Adrenal gland (tissue), 12 donors: ENCODE measurements around the gene CBARP. TPM values are rescaled to one million over a fixed set of nuclear protein-coding genes. Genes with fewer than 3 reads are reported as not detected.

Experiments used
- DNase-seq, 7 donors: peaks; one replicate each; pipeline ENCODE4 v3.0.0-alpha.2; 2019 to 2020
- H3K27ac ChIP-seq, 5 donors: fragments of 200-600 bp; sonication (generic) in 4 of 5; 1 replicate in 3 of 5; 2 replicates in 2 of 5; pipeline versions ENCODE4 v1.5.1 to v1.8.0; 2016 to 2020; ENCODE audit warnings: mild to moderate bottlenecking in 1 of 5
- H3K27me3 ChIP-seq: fragments of 200-600 bp; 2 replicates; pipeline ENCODE4 v1.8.0; 2021
- H3K36me3 ChIP-seq, 2 donors: fragments of 200-600 bp; replicated peaks in 1 of 2; 1 replicate in 1 of 2; 2 replicates in 1 of 2; pipeline versions ENCODE4 v1.5.1 to v1.8.0; 2018 to 2022
- H3K4me1 ChIP-seq, 2 donors: fragments of 200-600 bp; replicated peaks in 1 of 2; 1 replicate in 1 of 2; 2 replicates in 1 of 2; pipeline versions ENCODE4 v1.5.1 to v1.8.0; 2018 to 2021
- H3K4me3 ChIP-seq, 4 donors: fragments of 200-600 bp; sonication (generic) in 3 of 4; one replicate each; pipeline ENCODE4 v1.5.1; 2016 to 2018
- H3K9me3 ChIP-seq, 3 donors: fragments of 200-600 bp; sonication (generic) in 1 of 3; replicated peaks in 1 of 3; 1 replicate in 2 of 3; 2 replicates in 1 of 3; pipeline versions ENCODE4 v1.5.1 to v1.8.0; 2016 to 2021
- POLR2A ChIP-seq, 2 donors: fragments of 450-650 bp; IDR thresholded peaks; one replicate each; pipeline ENCODE4 v1.6.1; 2017; ENCODE audit warnings: antibody characterized with exemption in 2 of 2, mild to moderate bottlenecking in 2 of 2, moderate library complexity in 1 of 2
- WGBS, 4 donors: extraction: QIAGEN DNeasy Blood & Tissue Kit in 2 of 4; methylation state at CpG; one replicate each; pipeline versions ENCODE4 v1.1.5 to v1.1.7; 2013 to 2017; 5-methylcytosine and 5-hydroxymethylcytosine counted together
- intact Hi-C, 2 donors: fragments of 100-400 bp; cut with DNase I; formaldehyde crosslinking; loops; one replicate each; pipeline versions ENCODE4 v1.14.1 to v1.15.0; 2022 to 2023
- polyA plus RNA-seq, 3 donors: library from polyadenylated mRNA; stranded (reverse); fragments of 200-250 nt in 2 of 3; fragments of 350-450 nt in 1 of 3; fragmentation: Illumina TruSeq in 1 of 3; extraction: RNeasy Lipid Tissue Mini Kit (QIAGEN cat#74804) in 1 of 3; gene quantifications; one replicate each; pipeline ENCODE4 v1.2.3, GENCODE V29; 2013 to 2014
- total RNA-seq, 9 donors: library from RNA; depleted of rRNA in 4 of 9; stranded (reverse); fragments of >200 nt in 4 of 9; fragments of 120-200 nt in 1 of 9; fragmentation: NEBNext Ultra II Directional in 1 of 9; extraction: Animal tissue kit (Norgen Biotek cat#: 25700) in 1 of 9; gene quantifications; one replicate each; pipeline versions ENCODE4 v1.1.0 to v1.2.4, GENCODE V29; 2013 to 2023
- TF ChIP-seq, protein P1 (sequence below), 6 experiments: fragments of 450-650 bp in 4 of 6; fragments of 200-600 bp in 2 of 6; sonication (generic) in 1 of 6; IDR thresholded peaks; 1 replicate in 5 of 6; 2 replicates in 1 of 6; pipeline versions ENCODE4 v1.5.1 to v1.8.0; 2016 to 2021; ENCODE audit warnings: antibody characterized with exemption in 6 of 6, mild to moderate bottlenecking in 2 of 6, moderate library complexity in 1 of 6
- donor health status: healthy with polysubstance abuse.
- donor health status: Bipolar disorder and iron deficiency.
- donor health status: DM: yes; HTN: yes; CAD: no.
- donor health status: DM: no; HTN: no; CAD: no.
- donor health status: DM: no; HTN: no; CAD: no.
- donor health status: DM: yes; HTN: yes; CAD: no.

Gene CBARP
- total and polyA plus RNA-seq, 12 donors: 0.09 to 9.3 (median 1.8) TPM; not detected in 2

GRCh38 chr19:1199531-1199930, 38.3 kb downstream of the CBARP start:
- intact Hi-C loops: no loop called here
- no peak for TF ChIP-seq POLR2A (IDR thresholded peaks at IDR 0.05)
- TF ChIP-seq, protein P1, sequence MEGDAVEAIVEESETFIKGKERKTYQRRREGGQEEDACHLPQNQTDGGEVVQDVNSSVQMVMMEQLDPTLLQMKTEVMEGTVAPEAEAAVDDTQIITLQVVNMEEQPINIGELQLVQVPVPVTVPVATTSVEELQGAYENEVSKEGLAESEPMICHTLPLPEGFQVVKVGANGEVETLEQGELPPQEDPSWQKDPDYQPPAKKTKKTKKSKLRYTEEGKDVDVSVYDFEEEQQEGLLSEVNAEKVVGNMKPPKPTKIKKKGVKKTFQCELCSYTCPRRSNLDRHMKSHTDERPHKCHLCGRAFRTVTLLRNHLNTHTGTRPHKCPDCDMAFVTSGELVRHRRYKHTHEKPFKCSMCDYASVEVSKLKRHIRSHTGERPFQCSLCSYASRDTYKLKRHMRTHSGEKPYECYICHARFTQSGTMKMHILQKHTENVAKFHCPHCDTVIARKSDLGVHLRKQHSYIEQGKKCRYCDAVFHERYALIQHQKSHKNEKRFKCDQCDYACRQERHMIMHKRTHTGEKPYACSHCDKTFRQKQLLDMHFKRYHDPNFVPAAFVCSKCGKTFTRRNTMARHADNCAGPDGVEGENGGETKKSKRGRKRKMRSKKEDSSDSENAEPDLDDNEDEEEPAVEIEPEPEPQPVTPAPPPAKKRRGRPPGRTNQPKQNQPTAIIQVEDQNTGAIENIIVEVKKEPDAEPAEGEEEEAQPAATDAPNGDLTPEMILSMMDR (IDR thresholded peaks at IDR 0.05): no peak
- WGBS, 4 donors: 75 to 95% (median 90%) methylated on average over 3 to 10 of the region's 10 CpGs
- Histone ChIP-seq H3K9me3 (no peaks in the 10 kb centered on the region), H3K4me1 (peaks cover 0 to 11% of the 10 kb centered on the region in 2 donors), H3K27ac (no peak overlapping the region), H3K27me3 (no peaks in the 10 kb centered on the region), H3K36me3 (no peaks in the 10 kb centered on the region), H3K4me3 (no peak overlapping the region)
- DNase-seq: no peak

- no peak for TF ChIP-seq POLR2A (IDR thresholded peaks at IDR 0.05)
- TF ChIP-seq, protein P1 (IDR thresholded peaks at IDR 0.05): no peak
- Histone ChIP-seq H3K9me3 (no peaks in the 10 kb centered on the region), H3K27me3 (no peaks in the 10 kb centered on the region), H3K4me3 (no peak overlapping the region), H3K4me1 (no peaks in the 10 kb centered on the region), H3K27ac (no peak overlapping the region), H3K36me3 (no peaks in the 10 kb centered on the region)
- 73 to 79% (median 76%) methylated on average over 8 to 9 of the region's 9 CpGs for WGBS, 4 donors
- DNase-seq: no peak
- intact Hi-C loops: no loop called here
Measured at GRCh38 chr19:1189419-1189818, 48.4 kb downstream of the CBARP start.

- Histone ChIP-seq H3K36me3 (no peaks in the 10 kb centered on the region), H3K4me3 (no peak overlapping the region), H3K27me3 (no peaks in the 10 kb centered on the region), H3K27ac (peak overlapping the region in 1 of 5 donors; percentile 62), H3K4me1 (no peaks in the 10 kb centered on the region), H3K9me3 (no peaks in the 10 kb centered on the region)
- whole genome bisulfite sequencing, 4 donors: 46 to 73% (median 57%) methylated on average over 5 to 19 of the region's 19 CpGs
- DNase-seq: peak in 6 of 7 donors; percentile 47 to 81 (median 74)
- intact Hi-C loops: no loop called here
- TF ChIP-seq, protein P1 (IDR thresholded peaks at IDR 0.05): no peak
- TF ChIP-seq POLR2A (IDR thresholded peaks at IDR 0.05): no peak
Measured at GRCh38 chr19:1183543-1184172, 54.1 kb downstream of the CBARP start.

GRCh38 chr19:1182727-1183126, 55.1 kb downstream of the CBARP start:
- intact Hi-C loops: no loop called here
- H3K4me3 ChIP-seq: no peak overlapping the region
- H3K27me3 ChIP-seq: no peaks in the 10 kb centered on the region
- H3K36me3 ChIP-seq: no peaks in the 10 kb centered on the region
- no peak for DNase-seq
- H3K27ac ChIP-seq: no peak overlapping the region
- H3K9me3 ChIP-seq: no peaks in the 10 kb centered on the region
- H3K4me1 ChIP-seq: no peaks in the 10 kb centered on the region
- WGBS, 4 donors: 88 to 94% (median 90%) methylated on average over 11 of the region's 11 CpGs; no CpG with 5 or more reads in 1 of the 4 donors
- no peak for TF ChIP-seq POLR2A (IDR thresholded peaks at IDR 0.05)
- TF ChIP-seq, protein P1 (IDR thresholded peaks at IDR 0.05): no peak
